Stomach (tissue), 4 donors: Measurements from ENCODE around the gene UQCC2.

ENCODE experiments used
- EP300 ChIP-seq: sonication (generic); formaldehyde crosslinking; IDR thresholded peaks from one replicate; pipeline ENCODE4 v1.6.1; 2017; ENCODE audit warnings: antibody characterized with exemption
- TF ChIP-seq, protein P1 (sequence below), 7 experiments: fragments of 450-650 bp in 4 of 7; fragments of 200-600 bp in 3 of 7; sonication (generic) in 3 of 7; IDR thresholded peaks; one replicate each; pipeline ENCODE4 v1.5.1; 2016 to 2019; ENCODE audit warnings: antibody characterized with exemption in 7 of 7, control low read depth in 2 of 7, mild to moderate bottlenecking in 1 of 7

DNA sequence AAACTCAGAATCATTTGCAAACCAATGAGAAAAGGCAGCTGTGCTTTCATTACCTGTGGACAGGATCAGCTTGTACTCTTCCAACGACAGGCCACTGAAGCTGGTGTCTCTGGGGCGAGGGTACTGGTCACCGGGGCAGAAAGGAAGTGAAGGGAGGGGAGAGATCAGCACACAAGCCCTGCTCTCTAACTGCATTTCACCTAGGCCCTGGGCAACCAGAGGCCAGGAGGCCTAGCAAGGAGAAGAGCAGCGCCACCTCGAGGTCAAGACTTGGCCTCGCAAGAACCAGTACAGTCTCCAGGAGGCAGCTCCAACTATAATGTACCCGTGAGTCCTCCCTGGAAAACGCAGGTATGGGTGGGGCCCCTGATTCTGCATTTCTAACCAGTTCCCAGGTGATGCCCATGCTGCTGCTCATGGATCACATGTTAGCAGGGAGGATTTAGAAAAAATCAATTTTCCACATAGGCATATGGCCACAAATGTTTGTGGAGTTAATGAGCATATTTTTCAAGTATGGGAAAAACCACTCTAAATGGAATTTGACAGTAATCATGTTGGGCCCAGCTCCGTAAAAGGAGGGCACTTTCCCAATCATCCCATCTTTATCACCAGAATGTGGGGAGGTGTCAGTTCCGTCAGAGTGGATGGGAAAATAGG is 11.0 kb downstream of the UQCC2 start:
- TF ChIP-seq, protein P1, sequence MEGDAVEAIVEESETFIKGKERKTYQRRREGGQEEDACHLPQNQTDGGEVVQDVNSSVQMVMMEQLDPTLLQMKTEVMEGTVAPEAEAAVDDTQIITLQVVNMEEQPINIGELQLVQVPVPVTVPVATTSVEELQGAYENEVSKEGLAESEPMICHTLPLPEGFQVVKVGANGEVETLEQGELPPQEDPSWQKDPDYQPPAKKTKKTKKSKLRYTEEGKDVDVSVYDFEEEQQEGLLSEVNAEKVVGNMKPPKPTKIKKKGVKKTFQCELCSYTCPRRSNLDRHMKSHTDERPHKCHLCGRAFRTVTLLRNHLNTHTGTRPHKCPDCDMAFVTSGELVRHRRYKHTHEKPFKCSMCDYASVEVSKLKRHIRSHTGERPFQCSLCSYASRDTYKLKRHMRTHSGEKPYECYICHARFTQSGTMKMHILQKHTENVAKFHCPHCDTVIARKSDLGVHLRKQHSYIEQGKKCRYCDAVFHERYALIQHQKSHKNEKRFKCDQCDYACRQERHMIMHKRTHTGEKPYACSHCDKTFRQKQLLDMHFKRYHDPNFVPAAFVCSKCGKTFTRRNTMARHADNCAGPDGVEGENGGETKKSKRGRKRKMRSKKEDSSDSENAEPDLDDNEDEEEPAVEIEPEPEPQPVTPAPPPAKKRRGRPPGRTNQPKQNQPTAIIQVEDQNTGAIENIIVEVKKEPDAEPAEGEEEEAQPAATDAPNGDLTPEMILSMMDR (IDR thresholded peaks at IDR 0.05) = peak in 4 of 7 experiments; percentile 40 to 71 (median 60)
- TF ChIP-seq EP300 = no peak
